ENCODE measurements around the gene HSP90AA1.

Gene HSP90AA1

DNA sequence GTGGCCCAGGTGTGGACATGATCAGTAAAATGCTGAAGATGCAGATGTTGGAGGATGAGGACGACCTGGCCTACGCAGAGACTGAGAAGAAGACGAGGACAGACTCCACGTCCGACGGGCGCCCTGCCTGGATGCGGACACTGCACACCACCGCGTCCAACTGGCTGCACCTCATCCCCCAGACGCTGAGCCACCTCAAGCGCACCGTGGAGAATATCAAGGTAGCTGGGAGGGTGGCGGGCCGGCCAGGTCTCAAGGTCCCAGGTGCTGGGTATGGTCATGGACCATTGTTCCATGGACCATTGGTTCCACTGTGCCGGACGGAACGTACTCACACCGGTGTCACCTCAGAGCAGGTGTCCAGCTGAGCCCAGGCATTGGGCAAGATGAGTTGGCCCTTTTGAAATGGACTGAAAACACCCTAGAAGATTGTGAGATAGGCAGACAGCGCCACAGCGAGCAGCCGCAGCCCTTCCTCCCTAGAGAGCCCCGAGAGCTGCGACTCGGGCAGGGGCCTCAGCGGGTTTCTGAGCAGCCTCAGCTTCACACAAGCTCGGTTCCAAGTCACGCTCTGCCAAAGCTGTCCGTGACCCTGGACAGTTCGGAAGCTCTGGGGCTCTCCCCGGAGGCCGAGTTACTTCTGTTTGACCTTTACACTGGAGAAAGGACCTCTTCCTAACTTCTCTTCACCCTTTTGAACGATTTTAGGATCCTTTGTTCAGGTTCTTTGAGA, 38.9 kb downstream of the HSP90AA1 start:
- H3K4me3 ChIP-seq (ENCODE audit: low read length), result no peak overlapping the region
- DNase-seq (ENCODE audit: low read depth, low spot score), result no peak

DNA sequence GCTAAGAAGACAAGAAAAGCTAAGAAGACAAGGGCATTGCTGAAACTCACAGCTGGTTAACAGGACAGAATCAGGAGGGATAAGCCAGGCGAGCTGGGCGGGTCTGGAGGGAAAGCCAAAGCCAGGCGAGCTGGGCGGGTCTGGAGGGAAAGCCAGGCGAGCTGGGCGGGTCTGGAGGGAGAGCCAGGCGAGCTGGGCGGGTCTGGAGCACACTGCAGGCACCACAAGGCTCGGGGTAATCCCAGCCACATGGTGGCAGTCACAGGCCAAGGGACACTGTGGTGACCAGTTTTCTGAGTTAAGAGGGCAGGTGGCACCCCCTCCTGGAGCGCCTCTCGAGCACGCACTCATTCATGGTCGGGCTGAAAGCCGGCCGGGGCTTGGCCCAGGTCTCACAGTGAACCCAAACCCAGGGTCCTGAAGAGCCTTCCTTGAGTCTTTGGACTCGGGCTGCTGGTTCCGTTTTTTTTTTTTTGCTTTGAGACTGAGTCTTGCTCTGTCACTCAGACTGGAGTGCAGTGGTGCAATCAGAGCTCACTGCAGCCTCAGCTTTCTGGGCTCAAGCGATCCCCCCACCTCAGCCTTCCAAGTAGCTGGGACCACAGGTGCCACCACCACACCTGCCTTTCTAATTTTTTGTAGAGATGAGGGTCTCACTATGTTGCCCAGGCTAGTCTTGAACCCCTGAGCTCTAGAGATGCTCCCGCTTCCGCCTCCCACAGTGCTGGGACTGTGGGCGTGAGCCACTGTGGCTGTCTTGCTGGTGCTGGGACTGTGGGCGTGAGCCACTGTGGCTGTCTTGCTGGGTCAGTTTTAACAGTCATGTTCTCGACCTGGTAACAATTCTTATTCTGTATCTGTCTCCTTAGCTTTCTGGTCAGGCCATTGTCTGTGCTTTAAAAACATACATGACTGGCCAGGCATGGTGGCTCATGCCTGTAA, 40.2 kb downstream of the HSP90AA1 start:
- H3K4me3 ChIP-seq (ENCODE audit: low read length), result no peak overlapping the region
- DNase-seq (ENCODE audit: low read depth, low spot score), result no peak

DNA sequence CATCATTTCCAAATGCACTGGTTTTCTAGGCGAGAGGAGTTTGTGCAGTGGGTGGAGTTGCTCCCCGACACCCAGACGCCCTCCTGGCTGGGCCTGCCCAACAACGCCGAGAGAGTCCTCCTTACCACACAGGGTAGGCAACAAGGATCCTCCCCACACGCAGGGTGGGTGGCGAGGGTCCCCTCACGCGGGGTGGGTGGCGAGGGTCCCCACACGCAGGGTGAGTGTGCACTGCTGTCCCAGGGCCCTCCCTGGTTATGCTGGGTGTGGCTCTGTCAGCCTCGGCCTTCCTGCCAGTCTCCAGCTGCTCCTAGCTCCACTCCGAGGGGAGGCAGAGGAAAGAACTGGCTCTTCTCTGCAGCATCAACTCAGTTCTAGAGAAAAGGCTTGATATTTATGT, 42.3 kb downstream of the HSP90AA1 start:
- DNase-seq (ENCODE audit: low read depth, low spot score), result no peak
- no peak overlapping the region for H3K4me3 ChIP-seq (ENCODE audit: low read length)

DNA sequence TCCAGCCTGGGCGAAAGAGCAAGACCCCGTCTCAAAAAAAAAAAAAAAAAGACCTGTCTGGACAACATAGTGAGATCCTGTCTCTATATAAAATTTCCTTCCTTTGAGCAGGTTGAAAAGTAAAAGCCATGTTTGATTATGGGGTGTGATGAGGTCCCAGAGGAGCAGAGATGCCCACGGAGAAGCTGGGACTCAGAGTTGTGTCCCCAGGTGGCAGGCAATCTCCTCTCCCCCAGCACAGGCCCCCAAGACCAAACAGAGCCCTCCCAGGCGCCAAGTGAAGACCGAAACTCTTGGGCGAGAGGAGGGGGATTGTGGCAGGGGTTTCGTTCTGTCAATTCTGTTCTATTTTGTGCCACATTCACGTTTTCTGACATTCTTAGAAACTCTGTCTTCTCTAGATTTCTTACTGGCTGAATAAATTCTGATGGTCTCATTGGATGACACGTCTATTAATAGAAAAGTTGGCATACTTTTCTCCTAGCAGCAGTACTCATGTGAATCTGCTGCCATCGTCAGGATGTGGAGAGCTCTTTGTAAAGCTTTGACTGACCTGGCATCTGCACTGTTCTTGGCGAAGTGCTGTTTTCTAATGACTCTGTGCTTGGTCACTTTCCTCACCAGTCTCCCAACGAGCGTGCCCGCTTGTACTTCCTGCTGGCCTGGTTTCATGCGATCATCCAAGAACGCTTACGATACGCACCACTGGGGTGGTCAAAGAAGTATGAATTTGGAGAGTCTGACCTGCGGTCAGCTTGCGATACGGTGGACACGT, 43.4 kb downstream of the HSP90AA1 start:
- no peak for DNase-seq (ENCODE audit: low read depth, low spot score)

DNA sequence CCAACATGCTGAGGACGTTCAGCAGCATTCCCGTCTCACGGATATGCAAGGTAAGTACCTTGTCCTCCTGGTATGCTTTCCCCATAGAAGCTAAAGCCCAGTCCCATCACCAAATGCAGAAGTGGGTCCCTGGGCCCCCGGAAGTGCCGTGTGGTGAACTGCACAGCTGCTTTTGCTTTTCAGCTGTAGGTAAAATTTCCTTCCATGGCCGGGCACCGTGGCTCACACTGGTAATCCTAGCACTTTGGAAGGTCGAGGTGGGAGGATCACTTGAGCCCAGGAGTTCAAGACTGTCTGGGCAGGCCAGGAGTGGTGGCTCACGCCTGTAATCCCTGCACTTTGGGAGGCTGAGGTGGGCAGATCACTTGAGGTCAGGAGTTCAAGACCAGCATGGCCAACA, 44.1 kb downstream of the HSP90AA1 start:
- no peak for DNase-seq (ENCODE audit: low read depth, low spot score)

More for the DNA sequence above, 43.4 kb downstream of the HSP90AA1 start:
- no peak overlapping the region for H3K4me3 ChIP-seq (ENCODE audit: low read length)

DNA sequence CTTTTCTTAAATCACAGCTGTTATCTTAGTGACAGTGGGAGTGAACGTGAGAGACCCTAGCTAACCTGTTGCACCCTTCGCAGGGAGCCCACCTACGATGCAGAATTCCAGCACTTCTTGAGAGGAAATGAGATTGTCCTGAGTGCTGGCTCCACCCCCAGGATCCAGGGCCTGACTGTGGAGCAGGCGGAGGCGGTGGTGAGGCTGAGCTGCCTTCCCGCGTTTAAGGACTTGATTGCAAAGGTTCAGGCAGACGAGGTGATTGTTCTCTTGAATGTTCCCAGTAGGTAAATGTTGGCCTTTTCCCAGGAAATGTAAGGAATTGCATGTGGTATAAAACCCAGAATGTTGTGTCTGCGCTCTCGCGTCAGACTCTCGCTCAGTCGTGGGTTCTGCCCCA, 46.7 kb downstream of the HSP90AA1 start:
- no peak for DNase-seq (ENCODE audit: low read depth, low spot score)
- H3K4me3 ChIP-seq (ENCODE audit: low read length), result no peak overlapping the region

More for the DNA sequence above, 44.1 kb downstream of the HSP90AA1 start:
- H3K4me3 ChIP-seq (ENCODE audit: low read length), result no peak overlapping the region

DNA sequence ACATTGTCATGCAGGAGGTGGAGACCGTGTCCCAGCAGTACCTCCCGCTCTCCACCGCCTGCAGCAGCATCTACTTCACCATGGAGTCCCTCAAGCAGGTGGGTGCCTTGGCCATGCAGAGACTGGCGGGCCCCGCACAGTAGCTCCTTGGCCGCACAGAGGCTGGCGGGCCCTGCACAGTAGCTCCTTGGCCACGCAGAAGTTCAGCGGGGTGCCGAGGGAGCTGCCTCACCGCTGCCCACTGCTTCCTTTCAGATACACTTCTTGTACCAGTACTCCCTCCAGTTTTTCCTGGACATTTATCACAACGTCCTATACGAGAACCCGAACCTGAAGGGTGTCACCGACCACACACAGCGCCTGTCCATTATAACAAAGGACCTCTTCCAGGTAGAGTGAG, 47.7 kb downstream of the HSP90AA1 start:
- H3K4me3 ChIP-seq (ENCODE audit: low read length), result no peak overlapping the region
- DNase-seq (ENCODE audit: low read depth, low spot score), result no peak

DNA sequence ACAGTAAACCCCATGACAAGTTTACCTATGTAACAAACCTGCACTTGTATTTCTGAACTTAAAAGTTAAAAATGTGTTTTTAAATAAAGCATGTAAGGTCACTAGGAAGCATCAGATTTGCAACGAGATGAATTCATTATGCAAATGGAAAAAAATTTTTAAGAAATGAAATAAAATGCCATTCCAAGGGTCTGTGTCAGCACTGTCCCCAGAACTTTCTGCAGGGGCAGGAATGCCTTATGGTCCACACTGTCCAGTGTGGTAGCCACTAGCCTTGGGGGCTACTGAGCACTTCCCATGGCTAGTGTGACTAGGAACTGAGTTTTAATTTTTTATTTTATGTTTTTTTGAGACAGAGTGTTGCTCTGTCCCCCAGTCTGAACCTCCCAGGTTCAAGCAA, 49.2 kb downstream of the HSP90AA1 start:
- no peak overlapping the region for H3K4me3 ChIP-seq (ENCODE audit: low read length)
- no peak for DNase-seq (ENCODE audit: low read depth, low spot score)

DNA sequence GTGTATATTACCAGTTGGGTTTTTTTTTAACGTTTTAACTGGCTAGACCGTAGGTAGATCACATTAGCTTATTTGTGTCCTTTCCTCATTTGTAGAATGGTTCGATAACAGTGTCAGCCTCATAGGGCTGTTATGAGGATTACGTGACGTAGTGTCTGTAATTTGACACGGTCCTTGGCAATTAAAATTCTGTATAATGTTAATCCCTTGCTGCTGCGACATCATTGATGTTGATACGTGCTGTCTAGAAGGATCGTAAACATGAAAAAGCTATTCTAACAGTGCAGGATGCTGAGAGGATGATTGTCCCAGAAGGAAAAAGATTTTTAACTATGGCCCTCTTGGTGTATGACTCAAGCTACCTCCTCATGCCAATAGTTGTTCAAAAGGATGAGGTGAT, 50.9 kb downstream of the HSP90AA1 start:
- H3K4me3 ChIP-seq (ENCODE audit: low read length), result no peak overlapping the region
- DNase-seq (ENCODE audit: low read depth, low spot score), result no peak

DNA sequence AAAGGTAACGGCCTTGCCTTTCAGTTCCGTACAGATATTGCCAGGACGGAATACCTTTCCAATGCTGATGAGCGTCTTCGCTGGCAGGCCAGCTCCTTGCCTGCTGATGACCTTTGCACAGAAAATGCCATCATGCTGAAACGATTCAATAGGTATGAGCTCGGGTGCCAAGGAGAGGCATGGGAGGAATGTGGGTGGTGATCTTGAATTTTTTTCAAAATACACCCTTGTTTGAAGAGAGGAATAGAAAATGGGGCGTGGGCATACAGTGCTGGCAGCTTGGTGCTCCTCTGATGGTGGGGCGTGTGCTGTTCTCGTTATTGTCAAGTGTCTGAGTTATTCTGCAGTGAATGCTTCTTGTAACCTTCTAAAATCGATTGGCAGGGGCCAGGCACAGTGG, 52.5 kb downstream of the HSP90AA1 start:
- H3K4me3 ChIP-seq (ENCODE audit: low read length), result no peak overlapping the region
- no peak for DNase-seq (ENCODE audit: low read depth, low spot score)

DNA sequence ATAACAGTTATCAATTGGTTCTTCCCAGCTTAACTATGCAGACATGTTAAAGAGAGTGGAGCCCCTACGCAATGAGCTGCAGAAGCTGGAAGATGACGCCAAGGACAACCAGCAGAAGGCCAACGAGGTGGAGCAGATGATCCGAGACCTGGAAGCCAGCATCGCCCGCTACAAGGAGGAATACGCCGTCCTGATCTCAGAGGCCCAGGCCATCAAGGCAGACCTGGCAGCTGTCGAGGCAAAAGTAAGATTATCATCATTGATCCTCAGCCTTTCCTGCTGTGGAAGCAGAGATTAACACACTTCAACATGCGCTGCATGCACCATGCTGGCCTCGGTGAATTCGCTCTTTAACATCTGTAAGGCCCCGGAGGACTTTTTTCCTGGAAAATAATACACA, 53.6 kb downstream of the HSP90AA1 start:
- DNase-seq (ENCODE audit: low read depth, low spot score), result no peak
- no peak overlapping the region for H3K4me3 ChIP-seq (ENCODE audit: low read length)

Measured in Jurkat, Clone E6-1 (cell line).